ENCODE measurements around the gene HIKESHI.
"Not testable (repeated sequence)": the region's sequence is repeated elsewhere in the genome, so short reads cannot be mapped to it uniquely, and the experiment has no call there.

Gene HIKESHI, protein sequence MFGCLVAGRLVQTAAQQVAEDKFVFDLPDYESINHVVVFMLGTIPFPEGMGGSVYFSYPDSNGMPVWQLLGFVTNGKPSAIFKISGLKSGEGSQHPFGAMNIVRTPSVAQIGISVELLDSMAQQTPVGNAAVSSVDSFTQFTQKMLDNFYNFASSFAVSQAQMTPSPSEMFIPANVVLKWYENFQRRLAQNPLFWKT

DNA sequence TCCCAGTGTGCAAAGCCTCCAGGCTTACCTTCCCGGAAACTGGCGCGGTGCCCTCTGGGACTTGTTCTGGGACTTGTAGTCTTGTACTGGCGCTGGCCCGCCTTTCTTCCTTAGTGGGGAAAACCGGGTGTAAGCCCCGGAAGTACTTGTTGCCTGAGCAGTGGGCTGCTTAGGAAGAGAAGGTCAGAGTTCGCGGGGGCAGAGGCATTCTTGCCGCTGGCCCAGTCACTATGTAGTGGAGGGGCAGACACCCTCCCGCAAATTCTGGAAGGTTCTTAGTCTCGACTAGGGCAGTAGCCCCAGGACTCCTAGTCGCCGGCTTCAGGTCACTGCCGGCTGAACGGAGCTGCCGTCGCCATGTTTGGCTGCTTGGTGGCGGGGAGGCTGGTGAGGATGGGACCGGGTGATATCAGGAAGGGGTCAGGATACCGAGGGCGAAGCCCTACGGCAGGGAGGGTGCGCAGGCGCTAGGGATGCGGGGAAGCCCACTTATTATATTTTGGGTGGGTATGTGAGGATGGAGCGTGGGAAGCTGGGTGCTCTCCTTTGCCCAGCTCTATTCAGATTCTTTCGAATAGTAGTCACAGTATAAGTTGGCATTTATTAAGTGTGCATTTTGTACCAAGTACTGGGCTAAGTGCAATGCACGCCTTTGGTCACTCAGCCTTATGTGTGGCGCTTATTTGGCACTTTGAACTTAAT is at the start of gene HIKESHI:
Gene HIKESHI, plus strand, starts transcription at position 149 of the 702 bp plus-strand sequence. Its CDS starts 209 bp downstream, at position 358.
- peak; percentile 97 for DNase-seq

DNA sequence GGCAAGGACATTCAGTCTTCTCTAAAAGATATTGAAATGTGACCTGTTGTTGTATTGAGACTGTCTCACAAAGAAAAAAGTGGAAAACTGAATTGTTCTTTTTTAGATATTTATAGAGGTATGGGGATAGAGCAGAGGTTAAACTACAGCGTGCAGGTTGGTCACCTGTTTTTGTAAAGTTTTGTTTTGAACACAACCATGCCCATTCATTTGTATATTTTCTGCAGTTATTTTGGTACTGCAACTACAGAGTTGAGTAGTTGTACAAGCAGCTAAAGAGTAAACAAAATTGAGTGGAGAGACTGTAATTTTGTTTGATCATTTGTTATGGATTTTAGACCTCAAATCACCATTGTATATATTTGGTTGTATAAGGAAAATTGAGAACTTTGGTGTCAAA is 46.1 kb upstream of the HIKESHI start:
- no peak for DNase-seq

DNA sequence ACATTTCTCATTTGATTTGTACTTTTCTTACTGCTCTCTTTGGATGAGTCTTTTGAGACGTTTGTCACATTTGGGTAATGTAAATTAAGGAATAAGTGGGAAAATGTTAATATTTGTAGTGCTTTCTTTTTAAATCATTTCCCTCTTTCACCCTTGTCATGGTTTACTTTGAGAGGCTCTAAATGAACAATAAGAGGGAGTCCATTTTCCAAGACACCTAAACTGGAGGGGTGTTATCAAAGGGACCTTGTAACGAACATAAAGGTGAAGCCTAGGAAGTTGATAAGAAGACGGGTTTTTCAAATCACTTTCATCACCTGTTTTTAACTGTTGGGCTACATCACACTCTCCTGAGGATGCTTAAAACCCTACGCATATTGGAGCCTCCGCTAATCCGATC is 45.4 kb upstream of the HIKESHI start:
- no peak for DNase-seq

DNA sequence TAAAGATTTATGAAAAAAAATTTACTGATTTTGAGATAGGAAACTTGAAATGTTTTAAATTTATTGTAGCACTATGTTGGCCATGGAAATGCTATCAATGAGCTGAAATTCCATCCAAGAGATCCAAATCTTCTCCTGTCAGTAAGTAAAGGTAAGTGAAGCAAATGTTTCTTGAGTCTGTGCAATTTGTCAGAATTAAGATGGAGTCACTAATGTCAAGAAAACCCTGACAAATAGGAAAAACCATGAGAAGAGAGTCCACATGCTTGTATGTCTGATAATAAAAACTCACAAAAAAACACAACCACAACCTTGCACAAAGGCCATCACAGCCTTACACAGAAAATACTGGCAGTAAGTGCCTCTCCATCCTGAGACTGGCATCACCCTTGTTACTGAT is 44.6 kb upstream of the HIKESHI start:
- no peak for DNase-seq

DNA sequence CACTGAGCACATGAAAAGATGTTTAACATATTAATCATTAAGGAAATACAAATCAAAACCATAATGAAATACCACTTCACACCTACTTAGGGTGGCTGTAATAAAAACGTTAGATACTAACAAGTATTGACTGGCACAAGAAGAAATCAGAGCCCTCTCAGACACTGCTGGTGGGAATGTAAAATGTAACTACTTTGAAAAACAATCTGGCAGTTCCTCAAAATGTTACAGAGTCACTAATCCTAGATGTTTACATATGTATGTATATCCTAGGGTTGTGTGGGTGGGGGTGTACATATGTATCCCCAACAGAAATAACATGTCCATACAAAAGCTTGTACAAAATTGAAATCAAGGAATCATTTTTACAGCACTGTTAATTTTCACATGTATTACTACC is 42.3 kb upstream of the HIKESHI start:
- no peak for DNase-seq

DNA sequence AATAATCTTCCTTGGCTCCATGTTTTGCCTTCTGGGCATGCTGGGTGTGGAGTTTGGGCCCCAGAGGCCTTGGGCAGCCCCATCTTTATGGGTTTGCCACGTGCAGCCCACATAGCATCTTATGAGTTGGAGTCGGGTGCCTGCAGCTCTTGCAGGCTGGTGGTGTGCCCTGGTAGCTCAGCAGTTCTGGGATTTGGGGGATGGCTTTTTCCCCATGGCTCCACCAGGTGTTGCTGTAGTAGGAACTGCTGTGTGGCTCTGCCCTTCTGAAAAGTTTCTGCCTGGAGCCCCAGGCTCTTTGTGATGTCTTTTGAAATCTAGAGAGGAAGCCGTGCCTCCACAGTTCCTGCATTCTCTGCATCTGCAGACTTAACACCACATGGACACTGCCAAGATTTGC is 40.7 kb upstream of the HIKESHI start:
- DNase-seq = no peak

DNA sequence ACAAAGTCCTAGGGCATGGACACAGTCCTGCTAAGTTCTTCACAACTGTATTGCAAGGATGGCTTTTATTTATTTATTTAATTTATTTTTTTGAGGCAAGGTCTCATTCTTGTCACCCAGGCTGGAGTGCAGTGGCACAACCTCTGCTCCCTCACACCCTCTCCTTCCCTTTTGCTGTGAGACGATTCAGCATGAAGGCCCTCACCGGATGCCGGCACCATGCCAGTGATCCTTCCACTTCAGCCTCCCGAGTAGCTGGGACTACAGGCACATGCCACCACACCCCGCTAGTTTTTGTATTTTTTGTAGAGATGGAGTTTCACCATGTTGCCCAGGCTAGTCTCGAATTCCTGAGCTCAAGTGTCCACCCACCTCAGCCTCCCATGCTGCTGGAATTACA is 39.7 kb upstream of the HIKESHI start:
- no peak for DNase-seq

DNA sequence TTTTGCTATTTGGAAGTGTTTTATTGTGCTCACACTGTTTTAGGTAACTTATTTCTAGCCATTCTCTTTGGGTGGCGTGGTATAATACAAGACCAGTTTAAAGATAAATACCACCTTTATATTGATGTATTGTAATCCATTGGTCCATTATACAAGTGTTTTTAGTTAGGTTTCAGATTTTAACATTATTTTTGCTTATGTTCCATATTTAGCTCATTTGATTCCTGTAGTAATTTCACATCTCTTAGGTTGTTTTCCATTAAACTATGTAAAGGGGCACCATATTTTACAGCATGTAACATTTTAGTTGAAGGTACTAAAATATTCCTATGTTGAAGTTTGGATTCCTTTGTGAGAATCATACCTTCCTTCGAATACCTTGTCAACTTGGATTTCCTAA is 37.4 kb upstream of the HIKESHI start:
- DNase-seq = no peak

DNA sequence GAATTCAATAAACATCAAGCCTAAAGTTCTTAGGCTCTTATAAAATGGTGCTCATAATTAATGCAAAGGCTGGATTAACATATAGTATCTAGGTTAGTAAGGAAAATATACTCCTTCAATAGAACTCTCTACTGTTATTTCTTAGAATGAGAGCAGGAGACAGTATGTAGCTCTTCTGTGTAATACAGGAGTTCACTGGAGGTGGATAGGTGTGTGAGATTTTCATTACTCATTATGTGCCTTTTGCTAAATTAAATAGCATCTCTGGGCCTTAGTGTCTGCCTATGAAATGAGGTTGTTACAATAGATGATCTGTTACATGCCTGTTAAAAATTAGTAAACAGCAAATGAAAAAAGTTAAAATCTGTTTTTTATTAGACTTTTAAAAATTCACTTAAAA is 36.8 kb upstream of the HIKESHI start:
- no peak for DNase-seq

DNA sequence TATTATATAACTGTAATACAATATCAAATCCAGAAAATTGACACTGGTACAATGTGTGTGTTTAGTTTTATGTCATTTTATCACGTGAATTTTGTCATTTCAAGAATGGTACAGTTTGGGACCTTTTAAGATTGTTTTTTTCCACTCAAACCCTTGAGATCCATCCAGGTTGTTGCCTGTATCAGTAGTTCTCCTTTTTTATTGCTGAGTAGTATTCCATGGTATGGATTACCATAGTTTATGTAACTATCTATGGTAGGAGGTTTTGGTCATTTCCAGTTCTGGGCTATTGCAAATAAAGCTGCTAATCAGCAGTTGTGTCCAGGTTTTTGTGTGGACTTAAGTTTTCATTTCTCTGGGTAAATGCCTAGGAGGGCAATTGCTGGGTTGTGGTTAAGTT is 32.4 kb upstream of the HIKESHI start:
- DNase-seq = no peak

DNA sequence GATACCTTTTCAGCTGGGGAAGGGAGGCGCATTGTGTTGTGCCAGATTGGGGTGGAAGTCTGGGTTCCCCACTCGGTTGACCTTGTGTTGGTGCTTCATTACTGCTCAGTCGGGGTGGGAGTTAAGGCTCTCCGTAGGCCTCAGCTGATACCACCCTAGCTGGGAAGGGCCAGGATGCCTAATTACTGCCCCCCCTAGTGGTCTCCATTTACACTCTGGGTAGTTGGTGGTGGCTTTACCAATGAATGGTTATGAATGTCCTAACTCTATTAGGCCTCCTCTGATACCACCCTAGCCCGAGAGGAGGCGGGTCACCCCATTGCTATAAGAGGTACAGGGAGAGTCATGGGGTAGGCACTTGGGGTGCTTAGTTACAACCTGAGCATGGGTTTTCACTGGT is 27.5 kb upstream of the HIKESHI start:
- no peak for DNase-seq

DNA sequence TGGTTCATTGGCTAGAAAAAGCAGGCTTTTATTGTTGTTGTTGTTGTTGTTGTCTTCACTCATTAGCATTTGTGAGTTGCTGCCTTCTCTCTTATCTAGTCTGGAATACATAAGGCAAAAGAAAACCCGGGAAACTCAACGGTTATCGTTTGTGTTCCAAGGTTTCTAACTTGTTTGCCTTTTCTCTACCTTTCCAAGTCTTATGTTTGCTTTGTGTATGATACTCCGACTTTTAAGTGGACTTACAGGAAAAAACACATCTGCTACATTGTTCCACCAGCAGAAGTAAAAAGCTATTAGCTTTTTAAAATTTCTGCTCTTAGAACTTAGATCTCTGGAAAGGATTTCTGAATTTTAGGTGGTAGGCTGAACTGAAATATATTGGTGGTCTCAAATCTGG is 27.0 kb upstream of the HIKESHI start:
- no peak for DNase-seq

DNA sequence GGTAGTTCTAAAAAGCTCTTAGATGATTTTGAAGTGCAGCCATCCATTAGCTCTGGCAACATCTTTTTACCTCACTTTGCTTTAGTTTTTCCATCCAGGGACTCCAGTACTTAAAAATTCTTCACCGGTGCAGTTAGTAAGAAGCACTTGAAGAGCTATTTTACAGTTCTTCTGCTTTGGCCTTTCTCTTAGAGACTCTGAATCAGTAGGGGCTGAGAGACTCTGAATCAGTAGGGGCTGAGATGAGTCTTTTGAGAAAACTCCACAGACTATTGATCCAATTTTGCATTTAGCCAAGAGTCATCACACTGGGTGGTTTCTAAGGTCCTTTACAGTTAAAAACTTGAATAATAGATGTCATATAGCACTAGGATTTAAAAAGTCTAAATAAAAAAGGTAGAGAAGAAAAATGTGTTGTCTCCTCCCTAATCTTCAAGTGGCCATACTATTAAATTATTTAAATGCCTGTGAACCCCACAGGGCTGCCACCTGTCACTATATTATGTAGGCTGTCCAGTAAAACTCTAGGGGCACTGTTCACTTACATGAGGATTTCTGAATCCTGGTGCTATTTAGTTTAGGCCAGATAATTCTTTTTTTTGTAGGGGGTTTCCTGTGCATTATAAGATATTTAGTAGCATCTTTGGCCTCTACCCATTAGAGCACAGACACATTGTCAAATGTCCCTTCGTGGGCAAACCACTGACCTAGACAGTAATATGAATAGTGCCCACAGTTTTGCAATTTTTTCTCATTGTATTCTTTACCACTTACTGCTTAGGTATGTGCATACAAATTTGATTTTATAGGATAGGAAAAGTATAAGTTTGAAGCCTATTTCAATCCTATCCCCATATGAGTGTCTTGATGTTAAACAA is 26.3 kb upstream of the HIKESHI start:
- no peak for DNase-seq

DNA sequence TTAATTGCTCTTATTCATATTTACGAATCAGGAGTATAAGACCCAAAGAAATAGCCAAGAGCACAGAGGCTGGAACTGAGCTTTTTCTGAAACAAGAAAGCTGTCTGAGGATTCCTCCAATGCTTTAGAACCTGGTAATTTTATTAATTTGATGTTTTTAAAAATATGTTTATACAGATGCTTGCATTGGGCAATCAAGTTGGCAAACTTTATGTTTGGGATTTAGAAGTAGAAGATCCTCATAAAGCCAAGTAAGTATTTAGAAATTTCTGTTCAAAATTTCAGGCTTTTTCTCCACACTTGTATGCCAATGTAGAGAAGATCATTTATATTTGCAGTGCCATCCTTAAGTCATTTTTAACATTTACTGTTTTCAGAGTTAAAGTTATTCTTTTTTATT is 24.3 kb upstream of the HIKESHI start:
- DNase-seq = no peak

DNA sequence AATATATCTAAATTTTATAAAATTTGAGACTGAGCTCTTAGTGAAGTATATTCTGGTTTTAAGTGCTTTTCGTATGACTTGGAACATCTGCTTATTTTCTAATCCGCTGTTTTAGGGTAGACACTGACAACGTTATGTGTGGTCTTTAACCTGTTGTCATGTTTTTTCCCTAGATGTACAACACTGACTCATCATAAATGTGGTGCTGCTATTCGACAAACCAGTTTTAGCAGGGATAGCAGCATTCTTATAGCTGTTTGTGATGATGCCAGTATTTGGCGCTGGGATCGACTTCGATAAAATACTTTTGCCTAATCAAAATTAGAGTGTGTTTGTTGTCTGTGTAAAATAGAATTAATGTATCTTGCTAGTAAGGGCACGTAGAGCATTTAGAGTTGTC is 23.8 kb upstream of the HIKESHI start:
- no peak for DNase-seq

DNA sequence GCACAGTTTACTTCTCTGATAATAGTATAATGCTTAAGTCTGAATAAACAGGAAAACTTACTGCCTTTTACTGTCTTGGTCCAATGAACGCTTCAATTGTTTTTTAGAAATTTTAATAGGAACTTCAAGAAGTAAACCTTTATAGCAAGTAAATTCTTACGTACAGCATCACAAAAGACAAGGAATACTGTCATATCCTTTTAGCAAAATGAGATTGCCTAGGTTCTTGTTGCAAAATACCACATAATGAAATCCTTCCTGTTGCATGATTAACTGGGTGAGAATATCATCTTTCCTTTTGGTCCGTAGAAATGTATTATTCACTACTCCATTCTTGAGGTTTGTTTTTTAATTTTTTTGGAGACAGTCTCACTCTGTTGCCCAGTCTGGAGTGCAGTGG is 22.3 kb upstream of the HIKESHI start:
- no peak for DNase-seq

DNA sequence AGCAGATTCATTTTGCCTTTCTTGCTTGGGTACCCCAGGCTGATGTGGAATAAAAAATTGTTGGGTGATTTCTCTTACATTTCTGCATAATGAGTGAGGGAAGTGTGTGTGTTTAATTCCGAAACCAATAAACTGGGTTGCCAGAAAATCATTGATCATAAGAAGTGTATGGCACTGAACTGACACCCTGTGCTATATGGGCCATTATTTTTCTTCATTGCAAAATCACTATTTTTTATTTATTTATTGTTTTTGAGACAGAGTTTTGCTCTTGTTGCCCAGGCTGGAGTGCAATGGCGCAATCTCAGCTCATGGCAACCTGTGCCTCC is 14.6 kb upstream of the HIKESHI start:
- no peak for DNase-seq

DNA sequence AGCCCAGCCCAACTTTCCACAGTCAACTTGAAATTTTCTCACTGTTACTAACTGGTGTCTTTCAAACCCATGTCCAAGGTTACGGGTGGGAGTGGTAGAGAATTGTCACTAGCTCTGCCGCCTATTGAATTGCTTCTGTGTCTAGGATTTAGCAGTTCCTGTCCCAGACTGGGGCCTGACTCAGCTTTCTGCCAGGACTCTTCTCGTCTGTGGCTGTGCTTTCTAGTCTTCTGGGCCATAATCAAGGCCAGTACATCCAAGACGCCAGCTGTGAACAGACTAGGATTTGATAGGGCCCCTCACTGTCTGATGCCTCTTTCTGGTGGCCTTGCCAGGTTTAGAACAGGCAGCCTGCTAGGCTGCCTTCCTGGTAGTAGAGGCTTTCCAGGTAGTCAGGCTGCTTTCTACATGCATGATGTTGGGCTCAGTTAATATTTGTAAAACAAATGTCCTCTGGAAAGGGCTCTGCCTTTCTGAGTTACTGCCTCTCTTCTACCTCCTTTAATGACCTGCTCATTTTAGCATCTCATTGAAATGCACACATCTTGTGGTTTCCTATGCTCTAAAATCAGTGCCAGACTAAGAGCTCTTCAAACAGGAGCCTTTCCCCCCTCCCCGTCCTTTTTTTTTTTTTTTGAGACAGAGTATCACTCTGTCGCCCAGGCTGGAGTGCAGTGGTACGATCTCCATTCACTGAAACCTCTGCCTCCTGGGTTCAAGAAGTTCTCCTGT is 13.1 kb upstream of the HIKESHI start:
- no peak for DNase-seq

DNA sequence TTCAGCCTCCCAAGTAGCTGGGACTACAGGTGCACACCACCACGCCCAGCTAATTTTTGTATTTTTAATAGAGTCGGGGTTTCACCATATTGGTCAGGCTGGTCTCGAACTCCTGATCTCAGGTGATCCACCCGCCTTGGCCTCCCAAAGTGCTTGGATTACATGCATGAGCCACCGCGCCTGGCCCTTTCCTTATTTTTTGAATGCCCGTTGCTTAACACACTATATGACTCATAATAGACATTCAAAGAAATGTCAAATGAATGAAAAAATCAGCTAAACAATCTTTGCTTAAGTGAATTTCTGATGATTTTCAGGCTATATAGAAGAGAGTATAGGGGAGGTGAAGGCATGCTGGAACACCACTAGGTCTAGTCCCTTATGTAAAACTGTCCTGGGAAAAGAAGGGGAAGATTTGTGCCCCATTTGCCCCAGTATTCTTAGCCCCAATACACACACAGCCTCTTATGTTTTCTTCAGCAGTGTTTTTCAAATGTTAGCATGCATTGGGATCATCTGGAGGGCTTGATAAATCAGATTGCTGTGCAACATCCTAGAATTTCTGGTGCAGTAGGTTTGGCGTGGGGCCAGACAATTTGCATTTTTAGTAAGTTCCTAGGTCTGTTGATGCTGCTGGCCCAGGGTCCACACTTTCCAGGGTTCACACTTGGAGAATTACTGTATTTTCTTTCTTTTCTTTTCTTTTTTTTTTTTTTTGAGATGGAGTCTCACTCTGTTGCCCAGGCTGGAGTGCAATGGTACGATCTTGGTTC is 12.3 kb upstream of the HIKESHI start:
- not testable (repeated sequence) for DNase-seq

DNA sequence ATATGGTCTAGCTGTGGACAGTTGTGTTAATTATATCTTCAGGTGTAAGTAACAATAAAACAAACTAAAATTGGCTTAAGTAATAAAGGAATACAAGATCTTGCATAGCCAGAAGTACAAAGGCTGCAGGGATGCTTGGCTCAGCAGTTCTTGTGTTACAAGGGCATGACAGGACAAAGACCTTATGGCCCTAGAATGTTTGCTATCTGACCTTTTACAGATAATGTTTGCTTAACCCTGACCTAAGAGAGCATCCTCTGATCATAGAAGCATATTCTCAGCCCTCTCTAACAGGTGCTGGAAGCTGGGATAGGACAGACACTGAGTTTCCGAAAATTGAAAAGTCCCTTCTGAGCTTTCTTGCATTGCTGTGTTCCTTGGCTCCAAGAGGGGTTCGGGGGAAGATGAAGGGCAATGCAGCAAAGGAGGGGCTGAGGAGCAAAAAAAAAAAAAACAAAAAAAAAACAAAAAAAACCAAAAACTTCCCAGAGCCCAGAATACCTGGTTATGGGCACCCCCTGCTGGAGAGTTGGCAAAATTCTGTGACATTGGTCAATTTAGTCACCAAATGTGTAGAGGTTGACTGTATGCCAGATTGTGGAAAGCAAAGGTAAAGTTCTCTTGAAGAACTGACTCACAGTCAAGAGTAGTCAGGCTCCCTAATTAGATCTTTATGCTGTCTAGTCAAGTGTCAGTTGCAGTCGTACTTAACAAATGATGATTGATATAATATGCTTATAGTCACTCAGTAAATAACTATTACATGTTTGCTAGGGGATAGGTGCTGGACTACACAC is 10.4 kb upstream of the HIKESHI start:
- peak; percentile 11 for DNase-seq

DNA sequence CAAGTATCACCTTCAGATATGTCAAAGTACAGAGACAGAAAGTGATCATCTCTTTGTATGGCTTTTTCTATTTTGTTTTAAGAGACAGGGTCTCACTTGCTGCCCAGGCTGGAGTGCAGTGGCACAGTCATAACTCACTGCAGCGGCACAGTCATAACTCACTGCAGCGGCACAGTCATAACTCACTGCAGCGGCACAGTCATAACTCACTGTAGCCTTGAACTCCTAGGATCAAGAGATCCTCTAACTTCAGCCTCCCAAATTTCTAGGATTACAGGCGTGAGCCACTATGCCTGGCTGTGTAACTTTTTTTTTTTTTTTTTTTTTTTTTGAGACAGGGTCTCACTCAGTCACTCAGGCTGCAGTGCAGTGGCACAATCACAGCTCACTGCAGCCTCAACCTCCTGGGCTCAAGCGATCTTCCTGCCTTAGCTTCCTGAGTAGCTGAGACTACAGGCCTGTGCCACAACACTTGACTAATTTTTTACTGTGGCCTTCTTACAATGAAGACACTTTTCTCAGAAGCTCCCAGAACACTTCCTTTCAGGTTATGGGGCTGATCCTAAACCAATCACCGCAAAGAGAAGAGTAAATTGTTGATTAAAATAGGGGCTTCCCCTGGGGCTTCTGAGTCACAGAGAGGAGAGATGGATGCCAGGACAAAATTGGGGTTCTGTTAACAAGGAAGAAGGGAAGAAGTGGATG is 9.0 kb upstream of the HIKESHI start:
- DNase-seq = no peak
